Activated B cell treated with CpG ODN at 0.5 μM for 24 hours (primary cell): ENCODE data around the gene NAP1L5. TPM values are rescaled to one million over a fixed set of nuclear protein-coding genes. Genes with fewer than 3 reads are reported as not detected.

Experiments used
- ATAC-seq: fragments of 200-7000 bp; cut with Tn5 transposase; one replicate; pipeline ENCODE4 v1.10.0; 2021; ENCODE audit warnings: low read depth, mild to moderate bottlenecking, moderate library complexity
- CTCF ChIA-PET: fragments of 350-600 bp; sonication (Branson Sonifier 250); formaldehyde crosslinking; loops from one replicate; lab custom pipeline; 2021; ENCODE audit warnings: antibody characterized with exemption; lab: Charles Lee
- POLR2A ChIA-PET: fragments of 350-600 bp; sonication (Branson Sonifier 250); formaldehyde crosslinking; loops from one replicate; lab custom pipeline; 2021; ENCODE audit warnings: antibody characterized with exemption; lab: Charles Lee
- DNase-seq: peaks from one replicate; pipeline ENCODE4 v3.0.0; 2022
- H3K27ac Mint-ChIP-seq: one replicate; pipeline ENCODE4 v1.8.0; 2020; ENCODE audit warnings: mixed read lengths
- H3K27me3 Mint-ChIP-seq: one replicate; pipeline ENCODE4 v1.8.0; 2021; ENCODE audit warnings: mixed read lengths
- H3K36me3 Mint-ChIP-seq: one replicate; pipeline ENCODE4 v1.8.0; 2021; ENCODE audit warnings: low read depth, mixed read lengths
- H3K4me1 Mint-ChIP-seq: one replicate; pipeline ENCODE4 v1.8.0; 2021; ENCODE audit warnings: mixed read lengths
- H3K4me3 Mint-ChIP-seq: one replicate; pipeline ENCODE4 v1.8.0; 2020; ENCODE audit warnings: mild to moderate bottlenecking, mixed read lengths
- H3K9me3 Mint-ChIP-seq: one replicate; pipeline ENCODE4 v1.8.0; 2020; ENCODE audit warnings: mixed read lengths
- intact Hi-C: fragments of 100-400 bp; cut with micrococcal nuclease; formaldehyde crosslinking; loops from one replicate; pipeline ENCODE4 v1.15.1; 2024
- total RNA-seq: library from RNA; stranded (reverse); gene quantifications from 2 replicates; pipeline ENCODE4 v1.2.3, GENCODE V29; 2022
- TF ChIP-seq, protein P1 (sequence below): fragments of 200-600 bp; IDR thresholded peaks from one replicate; pipeline ENCODE4 v1.8.0; 2022; ENCODE audit warnings: antibody characterized with exemption, mild to moderate bottlenecking

The NAP1L5 gene
- total RNA-seq, 1 donor from 2014 or later = 2.6 TPM

GRCh38 chr4:88705805-88706492 is 8.3 kb upstream of the NAP1L5 start:
- Mint-ChIP-seq H3K9me3 (no peaks in the 10 kb centered on the region), H3K27me3 (no peaks in the 10 kb centered on the region), H3K4me1 (no peaks in the 10 kb centered on the region), H3K27ac (no peak overlapping the region), H3K4me3 (no peak overlapping the region), H3K36me3 (peaks cover 81% of the 10 kb centered on the region)
- ATAC-seq (no peak), DNase-seq (no peak)
- ChIA-PET POLR2A (no interaction called here), CTCF (no interaction called here)
- TF ChIP-seq, protein P1, sequence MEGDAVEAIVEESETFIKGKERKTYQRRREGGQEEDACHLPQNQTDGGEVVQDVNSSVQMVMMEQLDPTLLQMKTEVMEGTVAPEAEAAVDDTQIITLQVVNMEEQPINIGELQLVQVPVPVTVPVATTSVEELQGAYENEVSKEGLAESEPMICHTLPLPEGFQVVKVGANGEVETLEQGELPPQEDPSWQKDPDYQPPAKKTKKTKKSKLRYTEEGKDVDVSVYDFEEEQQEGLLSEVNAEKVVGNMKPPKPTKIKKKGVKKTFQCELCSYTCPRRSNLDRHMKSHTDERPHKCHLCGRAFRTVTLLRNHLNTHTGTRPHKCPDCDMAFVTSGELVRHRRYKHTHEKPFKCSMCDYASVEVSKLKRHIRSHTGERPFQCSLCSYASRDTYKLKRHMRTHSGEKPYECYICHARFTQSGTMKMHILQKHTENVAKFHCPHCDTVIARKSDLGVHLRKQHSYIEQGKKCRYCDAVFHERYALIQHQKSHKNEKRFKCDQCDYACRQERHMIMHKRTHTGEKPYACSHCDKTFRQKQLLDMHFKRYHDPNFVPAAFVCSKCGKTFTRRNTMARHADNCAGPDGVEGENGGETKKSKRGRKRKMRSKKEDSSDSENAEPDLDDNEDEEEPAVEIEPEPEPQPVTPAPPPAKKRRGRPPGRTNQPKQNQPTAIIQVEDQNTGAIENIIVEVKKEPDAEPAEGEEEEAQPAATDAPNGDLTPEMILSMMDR = no peak
- intact Hi-C loops = no loop called here

DNA sequence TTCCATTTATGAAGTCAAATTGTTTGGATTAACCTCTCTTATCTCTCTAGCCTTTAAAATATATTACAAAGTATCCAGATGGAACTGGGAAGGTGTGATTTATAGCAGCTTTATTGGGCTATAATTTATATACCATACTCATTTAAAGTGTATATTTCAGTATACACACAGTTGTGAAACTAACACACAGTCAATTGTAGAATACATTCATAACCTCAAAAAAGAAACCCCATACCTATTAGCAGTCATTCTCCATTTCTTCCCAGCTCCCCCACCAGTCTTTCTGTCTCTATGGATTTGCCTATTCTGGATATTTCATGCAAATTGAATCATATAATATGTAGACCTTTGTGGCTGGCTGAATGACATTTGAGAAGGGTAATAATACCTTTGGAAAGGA is 7.6 kb upstream of the NAP1L5 start:
- ATAC-seq (no peak), DNase-seq (no peak)
- intact Hi-C loops = no loop called here
- TF ChIP-seq, protein P1 = no peak
- Mint-ChIP-seq H3K36me3 (peaks cover 80% of the 10 kb centered on the region), H3K27me3 (no peaks in the 10 kb centered on the region), H3K4me3 (no peak overlapping the region), H3K27ac (no peak overlapping the region), H3K9me3 (no peaks in the 10 kb centered on the region), H3K4me1 (no peaks in the 10 kb centered on the region)
- ChIA-PET CTCF (no interaction called here), POLR2A (no interaction called here)

DNA sequence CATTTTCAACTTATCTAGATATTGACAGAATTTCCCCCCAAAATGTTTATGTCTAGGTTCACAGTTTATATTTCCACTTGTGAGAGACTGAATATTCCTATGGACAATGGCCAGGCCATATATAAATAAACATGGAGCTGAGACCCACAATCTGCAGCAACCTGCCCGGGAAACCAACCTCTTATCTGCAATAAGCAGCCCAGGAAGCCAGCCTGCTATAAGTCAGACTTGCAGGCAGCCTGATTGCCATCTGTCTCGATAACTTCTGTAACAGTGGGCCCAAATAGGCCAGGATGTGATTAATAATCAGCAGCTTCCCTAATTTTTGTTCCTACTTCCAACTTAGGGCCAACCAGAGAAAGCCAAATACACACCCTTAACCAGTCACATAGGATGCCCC is 5.2 kb upstream of the NAP1L5 start:
- Mint-ChIP-seq H3K4me1 (peaks cover 5% of the 10 kb centered on the region), H3K27me3 (no peaks in the 10 kb centered on the region), H3K9me3 (no peaks in the 10 kb centered on the region), H3K36me3 (peaks cover 68% of the 10 kb centered on the region), H3K4me3 (no peak overlapping the region), H3K27ac (no peak overlapping the region)
- no peak for DNase-seq
- ATAC-seq = no peak
- TF ChIP-seq, protein P1 = no peak
- ChIA-PET POLR2A (no interaction called here), CTCF (no interaction called here)
- intact Hi-C loops = no loop called here

DNA sequence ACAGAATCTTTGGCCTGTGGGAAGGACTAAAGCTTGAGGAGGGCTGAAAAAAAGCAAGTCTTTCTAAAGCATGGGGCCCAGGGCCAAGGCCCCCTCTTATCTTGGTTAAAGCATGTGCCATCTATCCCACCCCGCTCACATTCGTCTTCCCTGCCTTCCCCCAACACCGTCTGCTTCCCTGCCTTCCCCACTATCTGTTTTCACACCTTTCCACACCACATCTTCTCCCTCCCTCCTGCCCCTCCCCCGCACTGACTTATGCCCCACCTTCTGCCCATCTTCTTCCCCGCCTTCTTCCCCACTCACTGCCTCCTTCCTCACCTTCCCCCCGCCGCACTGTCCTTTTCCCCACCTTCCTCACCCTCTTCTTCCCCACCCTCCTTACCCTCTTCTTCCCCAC is 890 bp upstream of the NAP1L5 start:
- Mint-ChIP-seq H3K4me1 (peaks cover 9% of the 10 kb centered on the region), H3K36me3 (peaks cover 49% of the 10 kb centered on the region), H3K27me3 (no peaks in the 10 kb centered on the region), H3K4me3 (no peak overlapping the region), H3K27ac (no peak overlapping the region), H3K9me3 (no peaks in the 10 kb centered on the region)
- ATAC-seq = no peak
- TF ChIP-seq, protein P1 = no peak
- ChIA-PET CTCF (interaction anchor here (1.0 kb wide), 1 partner anchor 171 kb away, joined by 3 read pairs; no protein-coding TSS in a partner anchor), POLR2A (interaction anchor here (0.7 to 1.6 kb wide), 2 partner anchors 106 to 107 kb away, joined by 4 to 6 read pairs; partner anchors contain the start of gene HERC3)
- intact Hi-C loops = loop anchor here (10.0 kb wide), 1 partner anchor 416 kb away; the partner anchor contains the start of gene TIGD2
- DNase-seq = no peak

DNA sequence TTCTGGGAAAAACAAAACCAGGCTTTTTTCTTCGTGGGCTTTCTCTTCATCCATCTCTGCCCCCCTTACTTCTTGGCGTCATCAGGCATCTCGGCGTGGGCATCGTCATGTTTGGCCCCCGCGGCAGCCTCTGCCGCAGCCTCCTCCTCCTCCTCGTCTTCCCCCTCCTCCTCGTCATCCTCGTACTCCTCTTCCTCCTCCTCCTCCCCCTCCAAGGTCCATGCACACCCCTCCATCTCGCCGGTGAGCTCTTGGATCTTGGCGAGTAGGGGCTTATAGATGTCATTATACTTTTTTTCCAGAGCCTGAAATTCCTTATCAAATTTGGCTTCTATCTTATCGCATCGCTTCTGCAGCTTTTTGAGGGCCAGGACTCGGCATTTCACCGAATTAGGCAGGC is 488 bp downstream of the NAP1L5 start:
- H3K9me3 Mint-ChIP-seq = no peaks in the 10 kb centered on the region
- peaks cover 39% of the 10 kb centered on the region for H3K36me3 Mint-ChIP-seq
- peak overlapping the region; percentile 89 for H3K4me3 Mint-ChIP-seq
- H3K27me3 Mint-ChIP-seq = no peaks in the 10 kb centered on the region
- ATAC-seq (no peak), DNase-seq (no peak)
- peak overlapping the region; percentile 78 for H3K27ac Mint-ChIP-seq
- POLR2A ChIA-PET = interaction anchor here (1.6 kb wide), 1 partner anchor 105 kb away, joined by 6 read pairs; the partner anchor contains the start of gene HERC3
- TF ChIP-seq, protein P1 = no peak
- intact Hi-C loops = loop anchor here (1.0 to 10.0 kb wide), 2 partner anchors 105 to 418 kb away; partner anchors contain the start of genes HERC3 and TIGD2
- peaks cover 9% of the 10 kb centered on the region for H3K4me1 Mint-ChIP-seq
- CTCF ChIA-PET = no interaction called here
